Measurements from ENCODE around the gene SLC2A11.

Gene SLC2A11

DNA sequence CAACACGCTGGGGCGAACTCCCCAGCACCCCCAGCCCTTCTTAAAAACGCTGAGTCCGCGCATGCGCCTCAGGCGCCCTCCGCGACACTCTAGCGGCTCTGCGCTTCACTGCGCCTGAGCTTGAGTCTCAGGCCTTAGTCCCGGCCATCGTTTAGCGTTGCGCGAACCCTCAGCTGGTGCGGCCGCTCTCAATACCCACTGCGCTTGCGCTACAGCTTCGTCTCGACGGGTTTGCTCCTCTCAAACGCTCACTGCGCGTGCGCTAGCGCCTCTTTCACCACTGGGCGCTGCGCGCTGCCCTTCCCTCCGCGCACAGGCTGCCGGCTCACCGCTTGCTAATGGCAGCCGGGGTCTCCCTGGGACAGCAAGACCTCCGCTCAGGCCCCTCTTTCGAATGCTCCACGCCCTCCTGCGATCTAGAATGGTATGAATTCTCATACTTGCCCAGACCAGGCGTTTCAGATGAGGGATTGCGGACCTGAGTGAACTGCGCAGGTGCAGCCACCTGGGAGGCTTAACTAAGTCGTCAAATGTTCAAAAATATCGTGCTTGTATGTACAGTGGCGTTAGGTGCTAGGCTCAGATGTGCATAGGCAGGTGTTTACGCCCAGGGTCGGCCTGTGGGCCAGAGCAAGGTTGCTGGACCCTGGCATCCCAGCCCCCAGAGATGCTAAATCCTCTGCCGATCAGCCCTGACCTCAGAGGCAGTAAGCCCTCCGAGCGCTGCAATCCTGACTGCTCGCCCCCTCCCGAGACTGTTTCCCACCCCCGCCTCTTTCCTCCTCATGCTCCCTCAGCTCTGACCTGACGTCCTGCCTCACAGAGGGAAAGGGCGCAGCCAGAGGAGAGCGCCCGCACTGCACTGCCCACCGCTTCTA, at the start of gene SLC2A11:
SLC2A11 (plus strand) TSS at position 270 of the 878 bp plus-strand sequence; CDS start at position 395, 125 bp downstream.
- Histone ChIP-seq H3K27ac (ENCODE audit: low read depth, low read length) (peak within 1 kb of the TSS; percentile 58), H3K4me1 (ENCODE audit: control insufficient read depth in 1 of 2, insufficient read depth in 2 of 2, low read length in 2 of 2) (peaks cover 13 to 22% of the 10 kb centered on the region in 2 donors), H3K4me3 (ENCODE audit: low read depth in 1 of 2, low read length in 2 of 2) (peak within 1 kb of the TSS; percentile 81 to 89), H3K36me3 (ENCODE audit: control insufficient read depth in 1 of 2, insufficient read depth in 2 of 2, low read length in 2 of 2) (no peaks in the 10 kb centered on the region), H3K27me3 (ENCODE audit: control insufficient read depth in 1 of 2, insufficient read depth in 2 of 2, low read length in 2 of 2) (no peaks in the 10 kb centered on the region), H3K9me3 (ENCODE audit: control insufficient read depth in 1 of 2, low read length in 2 of 2) (no peaks in the 10 kb centered on the region), H3K9ac (ENCODE audit: low read depth in 1 of 2, low read length in 2 of 2) (peak within 1 kb of the TSS; percentile 73 to 82)

DNA sequence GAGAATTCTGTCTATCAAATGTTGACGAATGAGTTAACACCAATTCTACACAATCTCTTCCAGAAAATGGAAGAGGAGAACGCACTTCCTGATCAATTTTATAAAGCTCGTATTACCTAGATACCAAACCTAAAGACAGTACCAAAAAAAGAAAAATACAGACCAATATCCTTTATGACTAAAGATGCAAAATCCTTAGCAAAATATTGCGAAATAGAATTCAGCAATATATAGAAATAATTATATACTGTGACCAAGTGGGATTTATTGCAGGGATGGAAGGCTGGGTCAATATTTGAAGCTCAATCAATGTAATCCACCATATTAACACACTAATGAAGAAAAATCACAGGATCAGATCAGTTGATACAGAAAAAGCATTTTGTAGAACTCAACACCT, 45.3 kb upstream of the SLC2A11 start:
- Histone ChIP-seq H3K9ac (ENCODE audit: low read depth in 1 of 2, low read length in 2 of 2) (no peak overlapping the region), H3K27me3 (ENCODE audit: control insufficient read depth in 1 of 2, insufficient read depth in 2 of 2, low read length in 2 of 2) (no peaks in the 10 kb centered on the region), H3K9me3 (ENCODE audit: control insufficient read depth in 1 of 2, low read length in 2 of 2) (no peaks in the 10 kb centered on the region), H3K4me3 (ENCODE audit: low read depth in 1 of 2, low read length in 2 of 2) (no peak overlapping the region), H3K27ac (ENCODE audit: low read depth, low read length) (no peak overlapping the region), H3K36me3 (ENCODE audit: control insufficient read depth in 1 of 2, insufficient read depth in 2 of 2, low read length in 2 of 2) (peaks cover 22 to 38% of the 10 kb centered on the region in 2 donors), H3K4me1 (ENCODE audit: control insufficient read depth in 1 of 2, insufficient read depth in 2 of 2, low read length in 2 of 2) (no peaks in the 10 kb centered on the region)

- H3K27me3 ChIP-seq (ENCODE audit: control insufficient read depth in 1 of 2, insufficient read depth in 2 of 2, low read length in 2 of 2): no peaks in the 10 kb centered on the region
- no peak overlapping the region for H3K9ac ChIP-seq (ENCODE audit: low read depth in 1 of 2, low read length in 2 of 2)
- H3K4me1 ChIP-seq (ENCODE audit: control insufficient read depth in 1 of 2, insufficient read depth in 2 of 2, low read length in 2 of 2): no peaks in the 10 kb centered on the region
- no peak overlapping the region for H3K27ac ChIP-seq (ENCODE audit: low read depth, low read length)
- H3K4me3 ChIP-seq (ENCODE audit: low read depth in 1 of 2, low read length in 2 of 2): no peak overlapping the region
- H3K36me3 ChIP-seq (ENCODE audit: control insufficient read depth in 1 of 2, insufficient read depth in 2 of 2, low read length in 2 of 2): peaks cover 22 to 57% of the 10 kb centered on the region in 2 donors
- H3K9me3 ChIP-seq (ENCODE audit: control insufficient read depth in 1 of 2, low read length in 2 of 2): no peaks in the 10 kb centered on the region
Measured at GRCh38 chr22:23815541-23816155, 42.0 kb upstream of the SLC2A11 start.

DNA sequence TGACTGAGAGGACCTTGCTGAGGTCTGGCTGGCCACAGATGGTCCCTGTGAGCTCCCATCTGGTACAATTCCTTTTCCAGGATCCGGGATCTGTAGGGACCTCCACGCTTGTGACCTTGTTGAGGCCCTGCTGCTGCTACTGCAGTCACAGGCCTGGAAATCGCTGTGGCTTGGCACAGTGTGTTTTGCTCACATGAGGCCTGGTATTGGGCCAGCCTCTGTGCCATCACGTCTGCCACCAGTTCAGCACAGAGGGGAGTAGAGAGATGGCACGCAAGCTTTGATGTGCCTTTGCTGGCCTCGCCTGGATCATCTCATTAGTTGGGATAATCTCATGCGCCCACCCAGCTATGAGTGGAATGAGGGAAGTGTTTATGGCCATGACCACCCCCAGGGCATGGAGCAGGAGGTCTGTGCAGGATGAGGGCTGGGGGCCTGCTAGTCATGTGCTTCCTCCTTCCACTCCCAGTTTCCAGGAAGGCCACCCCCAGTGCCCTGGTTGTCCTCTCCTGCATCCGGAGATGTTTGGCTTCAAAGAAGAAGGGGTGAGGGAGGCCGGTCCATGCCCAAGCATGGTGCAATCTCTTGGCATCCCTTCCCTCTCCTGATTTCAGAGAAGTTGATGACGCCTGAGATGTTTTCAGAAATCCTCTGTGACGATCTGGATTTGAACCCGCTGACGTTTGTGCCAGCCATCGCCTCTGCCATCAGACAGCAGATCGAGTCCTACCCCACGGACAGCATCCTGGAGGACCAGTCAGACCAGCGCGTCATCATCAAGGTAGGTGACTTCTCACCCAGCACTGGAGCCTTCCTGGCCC, 41.3 kb upstream of the SLC2A11 start:
- Histone ChIP-seq H3K4me1 (ENCODE audit: control insufficient read depth in 1 of 2, insufficient read depth in 2 of 2, low read length in 2 of 2) (no peaks in the 10 kb centered on the region), H3K9me3 (ENCODE audit: control insufficient read depth in 1 of 2, low read length in 2 of 2) (no peaks in the 10 kb centered on the region), H3K27ac (ENCODE audit: low read depth, low read length) (no peak overlapping the region), H3K9ac (ENCODE audit: low read depth in 1 of 2, low read length in 2 of 2) (no peak overlapping the region), H3K36me3 (ENCODE audit: control insufficient read depth in 1 of 2, insufficient read depth in 2 of 2, low read length in 2 of 2) (peaks cover 20 to 58% of the 10 kb centered on the region in 2 donors), H3K4me3 (ENCODE audit: low read depth in 1 of 2, low read length in 2 of 2) (no peak overlapping the region), H3K27me3 (ENCODE audit: control insufficient read depth in 1 of 2, insufficient read depth in 2 of 2, low read length in 2 of 2) (no peaks in the 10 kb centered on the region)

DNA sequence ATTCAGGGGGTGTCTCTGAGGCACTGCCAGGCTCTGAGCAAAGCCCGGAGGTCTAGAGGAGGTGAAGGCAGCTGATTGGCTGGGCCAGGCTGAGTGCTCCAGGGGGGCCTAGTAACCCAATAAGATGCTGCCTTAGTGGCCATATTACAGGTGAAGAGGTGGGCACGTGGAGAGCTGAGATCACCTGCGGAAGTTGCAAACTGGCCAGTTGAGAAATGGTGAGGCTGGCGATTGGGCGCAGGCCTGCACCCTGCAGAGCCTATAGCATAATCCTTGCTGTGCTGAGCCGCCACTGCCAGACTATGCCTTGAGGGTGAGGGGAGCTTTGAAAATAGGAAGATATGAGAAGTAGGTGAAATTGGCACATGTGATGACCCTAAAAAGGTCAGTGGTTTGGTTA, 40.5 kb upstream of the SLC2A11 start:
- H3K9me3 ChIP-seq (ENCODE audit: control insufficient read depth in 1 of 2, low read length in 2 of 2): no peaks in the 10 kb centered on the region
- H3K36me3 ChIP-seq (ENCODE audit: control insufficient read depth in 1 of 2, insufficient read depth in 2 of 2, low read length in 2 of 2): peaks cover 18 to 58% of the 10 kb centered on the region in 2 donors

GRCh38 chr22:23818541-23818940, 39.1 kb upstream of the SLC2A11 start:
- Histone ChIP-seq H3K9me3 (ENCODE audit: control insufficient read depth in 1 of 2, low read length in 2 of 2) (no peaks in the 10 kb centered on the region), H3K9ac (ENCODE audit: low read depth in 1 of 2, low read length in 2 of 2) (no peak overlapping the region), H3K4me1 (ENCODE audit: control insufficient read depth in 1 of 2, insufficient read depth in 2 of 2, low read length in 2 of 2) (no peaks in the 10 kb centered on the region), H3K4me3 (ENCODE audit: low read depth in 1 of 2, low read length in 2 of 2) (no peak overlapping the region), H3K27me3 (ENCODE audit: control insufficient read depth in 1 of 2, insufficient read depth in 2 of 2, low read length in 2 of 2) (no peaks in the 10 kb centered on the region), H3K27ac (ENCODE audit: low read depth, low read length) (no peak overlapping the region), H3K36me3 (ENCODE audit: control insufficient read depth in 1 of 2, insufficient read depth in 2 of 2, low read length in 2 of 2) (peaks cover 22 to 72% of the 10 kb centered on the region in 2 donors)

More for the DNA sequence above, 40.5 kb upstream of the SLC2A11 start:
- no peaks in the 10 kb centered on the region for H3K4me1 ChIP-seq (ENCODE audit: control insufficient read depth in 1 of 2, insufficient read depth in 2 of 2, low read length in 2 of 2)
- no peak overlapping the region for H3K4me3 ChIP-seq (ENCODE audit: low read depth in 1 of 2, low read length in 2 of 2)
- no peaks in the 10 kb centered on the region for H3K27me3 ChIP-seq (ENCODE audit: control insufficient read depth in 1 of 2, insufficient read depth in 2 of 2, low read length in 2 of 2)
- H3K27ac ChIP-seq (ENCODE audit: low read depth, low read length): no peak overlapping the region
- no peak overlapping the region for H3K9ac ChIP-seq (ENCODE audit: low read depth in 1 of 2, low read length in 2 of 2)

DNA sequence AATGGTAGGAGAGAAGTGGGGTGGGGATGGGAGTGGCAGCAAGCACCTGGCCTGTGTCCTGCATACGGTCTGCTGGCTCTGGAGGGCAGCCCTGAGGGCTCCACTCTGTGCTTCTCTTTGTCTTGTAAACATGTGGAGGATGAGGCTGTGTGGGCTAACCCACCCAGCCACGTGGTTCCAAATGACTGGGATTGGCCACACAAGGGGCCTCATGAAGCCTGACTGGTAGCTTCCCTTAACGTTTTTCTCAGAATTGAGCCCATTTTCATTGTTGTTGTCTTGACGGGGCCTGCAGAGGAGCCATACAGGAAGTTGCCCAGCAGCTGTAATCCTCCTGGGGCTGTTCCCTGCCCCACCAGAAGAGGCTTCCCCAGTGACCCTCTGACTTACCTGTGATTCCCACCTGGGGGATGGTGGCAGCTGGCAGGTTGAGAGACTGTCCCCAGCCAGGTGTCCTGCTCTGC, 36.9 kb upstream of the SLC2A11 start:
- H3K4me3 ChIP-seq (ENCODE audit: low read depth in 1 of 2, low read length in 2 of 2): no peak overlapping the region
- no peaks in the 10 kb centered on the region for H3K27me3 ChIP-seq (ENCODE audit: control insufficient read depth in 1 of 2, insufficient read depth in 2 of 2, low read length in 2 of 2)
- H3K9me3 ChIP-seq (ENCODE audit: control insufficient read depth in 1 of 2, low read length in 2 of 2): no peaks in the 10 kb centered on the region
- H3K27ac ChIP-seq (ENCODE audit: low read depth, low read length): no peak overlapping the region
- no peak overlapping the region for H3K9ac ChIP-seq (ENCODE audit: low read depth in 1 of 2, low read length in 2 of 2)
- H3K4me1 ChIP-seq (ENCODE audit: control insufficient read depth in 1 of 2, insufficient read depth in 2 of 2, low read length in 2 of 2): no peaks in the 10 kb centered on the region
- H3K36me3 ChIP-seq (ENCODE audit: control insufficient read depth in 1 of 2, insufficient read depth in 2 of 2, low read length in 2 of 2): peaks cover 39 to 87% of the 10 kb centered on the region in 2 donors

DNA sequence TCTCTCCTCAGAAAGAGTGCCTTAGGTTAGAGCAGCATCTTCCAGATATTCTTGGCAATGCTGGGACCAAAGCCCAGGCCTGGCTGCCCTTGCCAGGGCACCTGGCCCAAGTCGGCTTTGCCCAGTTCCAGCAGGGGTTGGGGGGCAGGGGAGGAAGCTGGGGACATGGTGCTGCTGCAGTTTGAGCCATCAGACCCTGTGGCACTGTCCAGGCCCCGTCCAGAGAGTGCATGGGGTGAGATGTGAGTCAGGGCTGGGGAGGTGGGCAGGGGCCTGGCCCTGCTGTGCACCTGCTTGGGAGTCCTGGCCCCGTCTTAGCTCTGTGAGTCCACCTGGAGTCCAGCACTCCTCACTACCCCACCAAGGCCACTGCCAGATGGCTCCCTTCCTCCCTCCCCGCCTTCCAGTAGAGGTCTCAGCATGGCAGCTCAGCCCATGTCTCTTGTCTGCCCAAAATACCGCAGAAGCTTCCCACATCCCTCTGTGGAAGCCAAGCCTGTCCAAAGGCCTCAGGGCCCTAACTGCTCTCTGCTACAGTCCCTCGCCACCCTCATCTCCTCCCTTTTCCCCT, 35.5 kb upstream of the SLC2A11 start:
- Histone ChIP-seq H3K4me3 (ENCODE audit: low read depth in 1 of 2, low read length in 2 of 2) (no peak overlapping the region), H3K9me3 (ENCODE audit: control insufficient read depth in 1 of 2, low read length in 2 of 2) (no peaks in the 10 kb centered on the region), H3K27me3 (ENCODE audit: control insufficient read depth in 1 of 2, insufficient read depth in 2 of 2, low read length in 2 of 2) (no peaks in the 10 kb centered on the region), H3K36me3 (ENCODE audit: control insufficient read depth in 1 of 2, insufficient read depth in 2 of 2, low read length in 2 of 2) (peaks cover 36 to 86% of the 10 kb centered on the region in 2 donors), H3K9ac (ENCODE audit: low read depth in 1 of 2, low read length in 2 of 2) (no peak overlapping the region), H3K4me1 (ENCODE audit: control insufficient read depth in 1 of 2, insufficient read depth in 2 of 2, low read length in 2 of 2) (no peaks in the 10 kb centered on the region), H3K27ac (ENCODE audit: low read depth, low read length) (no peak overlapping the region)

DNA sequence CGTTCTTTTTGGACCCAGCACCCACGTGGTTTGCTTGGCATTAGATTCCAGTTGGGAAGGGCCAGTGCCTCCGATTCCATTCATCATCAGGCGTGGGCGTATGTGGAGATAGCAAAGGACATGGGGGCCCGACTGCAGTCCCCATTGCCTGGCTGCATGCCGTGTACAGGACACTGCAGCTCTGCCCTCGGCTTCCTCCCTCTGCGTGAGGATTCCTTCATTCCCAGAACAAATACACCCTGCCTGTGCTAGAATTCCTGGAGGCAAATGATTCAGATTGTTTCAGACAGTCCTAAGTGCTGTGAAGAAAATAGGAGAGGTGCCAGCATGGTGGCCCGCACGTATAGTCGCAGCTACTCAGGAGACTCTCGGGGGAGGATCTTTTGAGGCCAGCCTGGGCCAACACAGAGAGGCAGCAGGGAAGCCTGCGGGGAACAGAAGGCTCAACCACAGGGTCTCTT, 34.3 kb upstream of the SLC2A11 start:
- no peak overlapping the region for H3K4me3 ChIP-seq (ENCODE audit: low read depth in 1 of 2, low read length in 2 of 2)
- peaks cover 39 to 82% of the 10 kb centered on the region in 2 donors for H3K36me3 ChIP-seq (ENCODE audit: control insufficient read depth in 1 of 2, insufficient read depth in 2 of 2, low read length in 2 of 2)
- no peak overlapping the region for H3K27ac ChIP-seq (ENCODE audit: low read depth, low read length)
- H3K4me1 ChIP-seq (ENCODE audit: control insufficient read depth in 1 of 2, insufficient read depth in 2 of 2, low read length in 2 of 2): no peaks in the 10 kb centered on the region
- H3K9me3 ChIP-seq (ENCODE audit: control insufficient read depth in 1 of 2, low read length in 2 of 2): no peaks in the 10 kb centered on the region
- H3K27me3 ChIP-seq (ENCODE audit: control insufficient read depth in 1 of 2, insufficient read depth in 2 of 2, low read length in 2 of 2): no peaks in the 10 kb centered on the region
- H3K9ac ChIP-seq (ENCODE audit: low read depth in 1 of 2, low read length in 2 of 2): no peak overlapping the region

Data from duodenal mucosa (tissue), 2 donors.